Measurements from ENCODE around the gene GALNT2.

GALNT2 gene

GRCh38 chr1:230291731-230292620, 224.9 kb downstream of the GALNT2 start:
- H3K4me2 ChIP-seq (ENCODE audit: low read depth, low read length, poor library complexity, severe bottlenecking) = no peak overlapping the region
- H3F3A ChIP-seq (ENCODE audit: low read depth) = no peaks in the 10 kb centered on the region
- H3K9me2 ChIP-seq (replicated peaks; ENCODE audit: low read depth, low read length) = no peaks in the 10 kb centered on the region
- H3K4me3 ChIP-seq (ENCODE audit: low read length, poor library complexity, severe bottlenecking) = no peak overlapping the region
- H3K4me1 ChIP-seq (ENCODE audit: insufficient read depth, low read length, poor library complexity, severe bottlenecking) = peaks cover 33% of the 10 kb centered on the region
- H3K79me2 ChIP-seq (ENCODE audit: insufficient read depth, low read length) = no peaks in the 10 kb centered on the region
- H2AFZ ChIP-seq (ENCODE audit: low read length) = no peak overlapping the region
- H3K36me3 ChIP-seq (ENCODE audit: insufficient read depth, low read length) = no peaks in the 10 kb centered on the region
- H3K27me3 ChIP-seq (ENCODE audit: insufficient read depth, low read length, poor library complexity, severe bottlenecking) = no peaks in the 10 kb centered on the region
- H3K9me3 ChIP-seq (ENCODE audit: insufficient read depth, low read depth, low read length) = no peaks in the 10 kb centered on the region
- H4K20me1 ChIP-seq (ENCODE audit: insufficient read depth, low read length, poor library complexity, severe bottlenecking) = no peaks in the 10 kb centered on the region
- TF ChIP-seq EZH2phosphoT487 (IDR thresholded peaks at IDR 0.05; ENCODE audit: borderline replicate concordance) (no peak), CTCF (conservative IDR thresholded peaks at IDR 0.05; ENCODE audit: low read length) (no peak)
- H3K9ac ChIP-seq (ENCODE audit: low read depth, low read length, poor library complexity, severe bottlenecking) = peak overlapping the region; percentile 28

GRCh38 chr1:230292689-230293389, 225.8 kb downstream of the GALNT2 start:
- no peaks in the 10 kb centered on the region for H3K9me2 ChIP-seq (replicated peaks; ENCODE audit: low read depth, low read length)
- no peak overlapping the region for H2AFZ ChIP-seq (ENCODE audit: low read length)
- no peak overlapping the region for H3K4me2 ChIP-seq (ENCODE audit: low read depth, low read length, poor library complexity, severe bottlenecking)
- H3F3A ChIP-seq (ENCODE audit: low read depth) = no peaks in the 10 kb centered on the region
- H3K79me2 ChIP-seq (ENCODE audit: insufficient read depth, low read length) = no peaks in the 10 kb centered on the region
- TF ChIP-seq EZH2phosphoT487 (IDR thresholded peaks at IDR 0.05; ENCODE audit: borderline replicate concordance) (no peak), CTCF (conservative IDR thresholded peaks at IDR 0.05; ENCODE audit: low read length) (no peak)
- H3K4me3 ChIP-seq (ENCODE audit: low read length, poor library complexity, severe bottlenecking) = no peak overlapping the region
- no peaks in the 10 kb centered on the region for H3K27me3 ChIP-seq (ENCODE audit: insufficient read depth, low read length, poor library complexity, severe bottlenecking)
- H4K20me1 ChIP-seq (ENCODE audit: insufficient read depth, low read length, poor library complexity, severe bottlenecking) = no peaks in the 10 kb centered on the region
- no peaks in the 10 kb centered on the region for H3K9me3 ChIP-seq (ENCODE audit: insufficient read depth, low read depth, low read length)
- H3K4me1 ChIP-seq (ENCODE audit: insufficient read depth, low read length, poor library complexity, severe bottlenecking) = peaks cover 33% of the 10 kb centered on the region
- H3K9ac ChIP-seq (ENCODE audit: low read depth, low read length, poor library complexity, severe bottlenecking) = peak overlapping the region; percentile 28
- no peaks in the 10 kb centered on the region for H3K36me3 ChIP-seq (ENCODE audit: insufficient read depth, low read length)

GRCh38 chr1:230293390-230293700, 226.3 kb downstream of the GALNT2 start:
- H4K20me1 ChIP-seq (ENCODE audit: insufficient read depth, low read length, poor library complexity, severe bottlenecking) = no peaks in the 10 kb centered on the region
- H3K9me2 ChIP-seq (replicated peaks; ENCODE audit: low read depth, low read length) = no peaks in the 10 kb centered on the region
- TF ChIP-seq CTCF (conservative IDR thresholded peaks at IDR 0.05; ENCODE audit: low read length) (no peak), EZH2phosphoT487 (IDR thresholded peaks at IDR 0.05; ENCODE audit: borderline replicate concordance) (no peak)
- H3F3A ChIP-seq (ENCODE audit: low read depth) = no peaks in the 10 kb centered on the region
- no peaks in the 10 kb centered on the region for H3K9me3 ChIP-seq (ENCODE audit: insufficient read depth, low read depth, low read length)
- H3K36me3 ChIP-seq (ENCODE audit: insufficient read depth, low read length) = no peaks in the 10 kb centered on the region
- H3K9ac ChIP-seq (ENCODE audit: low read depth, low read length, poor library complexity, severe bottlenecking) = no peak overlapping the region
- H3K27me3 ChIP-seq (ENCODE audit: insufficient read depth, low read length, poor library complexity, severe bottlenecking) = no peaks in the 10 kb centered on the region
- H2AFZ ChIP-seq (ENCODE audit: low read length) = no peak overlapping the region
- peaks cover 33% of the 10 kb centered on the region for H3K4me1 ChIP-seq (ENCODE audit: insufficient read depth, low read length, poor library complexity, severe bottlenecking)
- no peak overlapping the region for H3K4me3 ChIP-seq (ENCODE audit: low read length, poor library complexity, severe bottlenecking)
- no peaks in the 10 kb centered on the region for H3K79me2 ChIP-seq (ENCODE audit: insufficient read depth, low read length)
- H3K4me2 ChIP-seq (ENCODE audit: low read depth, low read length, poor library complexity, severe bottlenecking) = no peak overlapping the region
